Thyroid gland (tissue), 4 donors: ENCODE measurements around the gene MGAM2. TPM values are rescaled to one million over a fixed set of nuclear protein-coding genes. Genes with fewer than 3 reads are reported as not detected.

Experiments used
- DNase-seq, 2 donors: peaks; one replicate each; pipeline ENCODE4 v3.0.0-alpha.2; 2019
- H3K27ac ChIP-seq, 3 donors: fragments of 200-600 bp; sonication (generic); 1 replicate in 2 of 3; 2 replicates in 1 of 3; pipeline ENCODE4 v1.5.1; 2016 to 2019; ENCODE audit warnings: mild to moderate bottlenecking in 1 of 3, moderate library complexity in 1 of 3
- H3K27me3 ChIP-seq: fragments of 200-600 bp; sonication (generic); one replicate; pipeline ENCODE4 v1.5.1; 2019
- H3K36me3 ChIP-seq, 2 donors: fragments of 200-600 bp; sonication (generic); one replicate each; pipeline ENCODE4 v1.5.1; 2016 to 2019
- H3K4me1 ChIP-seq, 2 donors: fragments of 200-600 bp; sonication (generic); one replicate each; pipeline ENCODE4 v1.5.1; 2017 to 2019
- H3K4me3 ChIP-seq, 3 donors: fragments of 200-600 bp; sonication (generic); replicated peaks in 1 of 3; 1 replicate in 2 of 3; 2 replicates in 1 of 3; pipeline ENCODE4 v1.5.1; 2016; ENCODE audit warnings: mild to moderate bottlenecking in 1 of 3
- H3K9me3 ChIP-seq: fragments of 200-600 bp; sonication (generic); one replicate; pipeline ENCODE4 v1.5.1; 2017
- CTCF ChIP-seq, 6 experiments: fragments of 200-600 bp in 3 of 6; fragments of 450-650 bp in 3 of 6; sonication (generic) in 3 of 6; IDR thresholded peaks; one replicate each; pipeline ENCODE4 v1.5.1; 2016 to 2019; ENCODE audit warnings: antibody characterized with exemption in 6 of 6, mild to moderate bottlenecking in 2 of 6, inconsistent platforms in 1 of 6, moderate library complexity in 1 of 6
- POLR2A ChIP-seq, 2 donors: fragments of 450-650 bp; IDR thresholded peaks; one replicate each; pipeline ENCODE4 v1.6.1; 2017; ENCODE audit warnings: antibody characterized with exemption in 2 of 2, mild to moderate bottlenecking in 2 of 2, moderate library complexity in 1 of 2
- WGBS, 2 donors: methylation state at CpG; one replicate each; pipeline ENCODE4 v1.1.5; 2017; 5-methylcytosine and 5-hydroxymethylcytosine counted together
- intact Hi-C: fragments of 100-400 bp; cut with DNase I; formaldehyde crosslinking; loops from one replicate; pipeline ENCODE4 v1.15.1; 2023
- total RNA-seq, 4 donors: library from RNA; depleted of rRNA; stranded (reverse); fragments of >200 nt; gene quantifications; one replicate each; pipeline ENCODE4 v1.2.3, GENCODE V29; 2016

Gene MGAM2
- total RNA-seq, 4 donors from 2014 or later, result not detected

DNA sequence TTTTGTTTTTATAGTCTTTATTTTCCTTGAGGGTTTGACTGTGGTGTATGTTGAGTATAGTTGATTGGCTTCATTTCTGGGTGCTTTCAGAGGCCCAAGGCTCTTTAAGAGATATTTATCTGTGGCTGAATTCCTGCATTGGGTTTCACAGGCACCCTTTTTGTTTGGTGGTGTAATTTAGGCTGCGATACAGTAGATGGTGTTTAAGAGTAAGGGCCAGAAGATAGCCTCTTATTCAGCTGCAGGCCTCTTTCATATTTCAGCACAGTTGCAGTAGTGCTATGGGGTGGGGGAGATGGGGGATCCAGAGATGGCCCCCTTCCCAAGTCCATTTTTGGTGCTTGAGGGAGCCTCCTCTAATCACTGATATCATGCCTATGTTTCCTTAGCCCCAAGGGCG, 69.7 kb downstream of the MGAM2 start:
- DNase-seq, result no peak
- intact Hi-C loops, result no loop called here
- Histone ChIP-seq H3K27me3 (no peaks in the 10 kb centered on the region), H3K27ac (no peak overlapping the region), H3K9me3 (no peaks in the 10 kb centered on the region), H3K4me3 (no peak overlapping the region), H3K4me1 (no peaks in the 10 kb centered on the region), H3K36me3 (no peaks in the 10 kb centered on the region)
- WGBS, 2 donors, result 97 to 100% methylated on average over 2 of the region's 2 CpGs
- TF ChIP-seq POLR2A (IDR thresholded peaks at IDR 0.05) (no peak), CTCF (IDR thresholded peaks at IDR 0.05) (no peak)

GRCh38 chr7:142181966-142182365, 70.4 kb downstream of the MGAM2 start:
- Histone ChIP-seq H3K4me1 (no peaks in the 10 kb centered on the region), H3K4me3 (no peak overlapping the region), H3K27me3 (no peaks in the 10 kb centered on the region), H3K27ac (no peak overlapping the region), H3K36me3 (no peaks in the 10 kb centered on the region), H3K9me3 (no peaks in the 10 kb centered on the region)
- DNase-seq, result no peak
- WGBS, 2 donors, result 71 to 75% methylated on average over 1 of the region's 1 CpG
- TF ChIP-seq POLR2A (IDR thresholded peaks at IDR 0.05) (no peak), CTCF (IDR thresholded peaks at IDR 0.05) (no peak)
- intact Hi-C loops, result no loop called here

DNA sequence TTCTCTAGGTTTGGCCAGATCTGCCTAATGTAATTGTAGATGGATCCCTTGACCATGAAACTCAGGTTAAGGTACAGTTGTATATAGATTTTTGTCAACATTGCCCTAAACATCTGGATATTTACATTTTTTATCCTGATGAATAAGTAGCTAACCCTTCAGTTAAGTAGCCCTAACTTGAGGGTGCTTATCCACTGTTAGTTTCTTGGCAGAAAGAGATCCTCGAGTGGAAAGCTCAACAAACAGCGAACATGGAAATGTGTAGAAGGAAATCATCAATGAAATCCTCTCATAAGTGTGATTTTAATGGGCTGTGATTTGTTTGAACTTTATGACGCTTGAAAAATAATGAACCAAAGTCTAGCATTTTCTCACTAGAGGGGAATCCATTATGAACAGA, 73.6 kb downstream of the MGAM2 start:
- Histone ChIP-seq H3K9me3 (no peaks in the 10 kb centered on the region), H3K36me3 (no peaks in the 10 kb centered on the region), H3K4me3 (no peak overlapping the region), H3K27me3 (no peaks in the 10 kb centered on the region), H3K27ac (no peak overlapping the region), H3K4me1 (no peaks in the 10 kb centered on the region)
- WGBS, 2 donors, result 29 to 42% methylated on average over 3 of the region's 3 CpGs
- intact Hi-C loops, result loop anchor here (5.0 kb wide), 1 partner anchor 208 kb away; no protein-coding TSS in a partner anchor
- TF ChIP-seq POLR2A (IDR thresholded peaks at IDR 0.05) (no peak), CTCF (IDR thresholded peaks at IDR 0.05) (no peak)
- no peak for DNase-seq

DNA sequence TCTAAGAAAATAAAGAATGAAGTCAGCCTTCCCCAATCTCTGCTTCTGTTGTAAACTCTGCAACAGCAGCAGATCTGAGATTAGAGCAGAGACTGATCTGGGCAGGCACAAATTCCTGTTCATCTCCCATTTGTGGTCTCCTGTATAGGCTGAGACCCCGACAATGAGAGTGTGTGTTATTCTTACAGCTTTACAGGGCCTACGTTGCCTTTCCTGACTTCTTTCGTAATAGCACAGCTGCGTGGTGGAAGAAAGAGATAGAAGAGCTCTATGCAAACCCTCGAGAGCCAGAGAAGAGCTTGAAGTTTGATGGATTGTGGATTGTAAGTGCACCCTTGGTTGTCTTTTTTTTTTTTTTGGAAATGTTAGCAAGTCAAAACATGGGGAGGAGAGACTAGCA, 74.3 kb downstream of the MGAM2 start:
- WGBS, 2 donors, result 47 to 64% methylated on average over 5 of the region's 5 CpGs

GRCh38 chr7:142188154-142188553, 76.6 kb downstream of the MGAM2 start:
- no peak for TF ChIP-seq CTCF (IDR thresholded peaks at IDR 0.05)
- no peak for TF ChIP-seq POLR2A (IDR thresholded peaks at IDR 0.05)
- DNase-seq, result no peak
- 58 to 61% methylated on average over 2 of the region's 2 CpGs for whole genome bisulfite sequencing, 2 donors
- H3K27ac ChIP-seq, result no peak overlapping the region
- no peaks in the 10 kb centered on the region for H3K4me1 ChIP-seq
- H3K9me3 ChIP-seq, result no peaks in the 10 kb centered on the region
- H3K27me3 ChIP-seq, result no peaks in the 10 kb centered on the region
- no peaks in the 10 kb centered on the region for H3K36me3 ChIP-seq
- H3K4me3 ChIP-seq, result no peak overlapping the region
- intact Hi-C loops, result loop anchor here (5.0 kb wide), 1 partner anchor 211 kb away; no protein-coding TSS in a partner anchor

More for the DNA sequence above, 74.3 kb downstream of the MGAM2 start:
- Histone ChIP-seq H3K9me3 (no peaks in the 10 kb centered on the region), H3K27me3 (no peaks in the 10 kb centered on the region), H3K4me3 (no peak overlapping the region), H3K36me3 (no peaks in the 10 kb centered on the region), H3K27ac (no peak overlapping the region), H3K4me1 (no peaks in the 10 kb centered on the region)
- TF ChIP-seq POLR2A (IDR thresholded peaks at IDR 0.05), result no peak
- TF ChIP-seq CTCF (IDR thresholded peaks at IDR 0.05), result no peak
- no peak for DNase-seq
- intact Hi-C loops, result loop anchor here (5.0 kb wide), 1 partner anchor 208 kb away; no protein-coding TSS in a partner anchor
